KG1 (cell line): ENCODE measurements around the gene RIMOC1.
"Not testable (repeated sequence)": the region's sequence is repeated elsewhere in the genome, so short reads cannot be mapped to it uniquely, and the experiment has no call there.

Experiments
- DNase-seq: peaks from one replicate; lab custom pipeline; 2025; lab: John Stamatoyannopoulos, UW

Gene RIMOC1

GRCh38 chr5:41891066-41891707, 13.0 kb upstream of the RIMOC1 start:
- DNase-seq = no peak

DNA sequence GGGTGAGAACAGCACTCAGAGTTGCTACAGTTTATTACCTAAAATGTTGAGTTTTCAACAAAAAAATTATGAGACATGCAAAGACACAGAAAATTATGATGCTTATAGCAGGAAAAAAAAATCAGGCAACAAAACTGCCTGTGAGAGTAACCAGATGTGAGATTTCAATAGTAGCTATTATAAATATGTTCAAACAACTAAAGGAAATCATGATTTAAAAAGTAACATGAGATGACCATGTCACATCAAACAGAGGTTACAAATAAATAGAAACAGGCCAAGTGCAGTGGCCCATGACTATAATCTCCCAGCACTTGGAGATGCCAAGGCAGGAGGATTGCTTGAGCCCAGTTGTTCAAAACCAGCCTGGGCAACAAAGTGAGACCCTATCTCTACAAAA, 12.1 kb upstream of the RIMOC1 start:
- DNase-seq = no peak

DNA sequence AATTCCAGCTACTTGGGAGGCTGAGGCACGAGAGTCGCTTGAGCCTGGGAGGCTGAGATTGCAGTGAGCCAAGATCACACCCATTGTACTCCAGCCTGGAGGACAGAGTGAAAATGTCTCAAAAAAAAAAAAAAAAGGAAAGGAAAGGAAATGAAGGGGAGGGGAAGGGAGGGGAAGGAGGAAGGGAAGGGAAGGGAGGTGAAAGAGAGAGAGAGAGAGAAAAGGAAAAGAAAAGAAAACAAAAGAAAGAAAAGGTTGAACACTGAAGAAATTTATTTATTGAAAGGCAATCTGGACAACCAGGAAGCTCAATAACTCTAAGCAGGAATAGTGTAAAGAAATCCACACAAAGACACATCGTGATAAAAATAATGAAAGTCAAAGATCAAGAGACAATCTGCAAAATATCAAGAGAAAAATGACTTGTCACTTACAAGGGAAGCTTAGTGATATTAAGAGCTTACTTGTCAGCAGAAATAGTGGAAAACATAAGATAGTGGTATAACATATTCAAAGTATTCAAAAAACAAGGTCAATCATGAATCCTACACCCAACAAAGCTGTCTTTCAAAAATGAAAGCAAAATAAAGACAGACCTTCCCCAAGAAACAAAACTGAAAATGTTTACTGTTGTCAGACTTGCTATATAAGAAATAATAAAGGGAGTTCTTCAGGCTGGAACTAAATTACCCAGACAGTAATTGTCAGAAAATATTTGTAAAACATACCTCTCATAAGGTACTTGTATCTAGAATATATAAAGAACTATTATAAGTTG, 10.9 kb upstream of the RIMOC1 start:
- no peak for DNase-seq

DNA sequence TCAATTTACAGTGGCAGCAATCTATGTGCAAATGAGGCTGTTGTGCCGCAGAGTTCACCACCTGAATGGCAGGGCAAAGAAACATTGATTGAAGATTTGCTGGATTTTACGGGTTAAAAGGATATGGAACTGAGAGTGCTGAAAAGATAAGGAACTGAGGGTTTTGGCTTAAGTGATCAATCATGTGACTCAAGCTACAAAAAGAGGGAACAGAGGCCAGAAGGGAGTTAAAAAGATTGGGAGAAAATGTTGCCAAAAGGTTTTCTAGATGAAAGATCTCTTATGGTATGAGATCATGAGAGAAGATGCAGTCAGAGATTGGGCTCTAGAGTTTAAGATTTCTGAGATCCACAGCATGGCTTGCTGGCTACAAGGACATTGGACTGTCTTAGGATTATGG, 7.9 kb upstream of the RIMOC1 start:
- DNase-seq = no peak

GRCh38 chr5:41903382-41903891, 707 bp upstream of the RIMOC1 start:
- no peak for DNase-seq

GRCh38 chr5:41906151-41906550, 2.0 kb downstream of the RIMOC1 start:
- no peak for DNase-seq

- DNase-seq = no peak
These were observed 4.4 kb downstream of the RIMOC1 start for GRCh38 chr5:41908374-41909079.

DNA sequence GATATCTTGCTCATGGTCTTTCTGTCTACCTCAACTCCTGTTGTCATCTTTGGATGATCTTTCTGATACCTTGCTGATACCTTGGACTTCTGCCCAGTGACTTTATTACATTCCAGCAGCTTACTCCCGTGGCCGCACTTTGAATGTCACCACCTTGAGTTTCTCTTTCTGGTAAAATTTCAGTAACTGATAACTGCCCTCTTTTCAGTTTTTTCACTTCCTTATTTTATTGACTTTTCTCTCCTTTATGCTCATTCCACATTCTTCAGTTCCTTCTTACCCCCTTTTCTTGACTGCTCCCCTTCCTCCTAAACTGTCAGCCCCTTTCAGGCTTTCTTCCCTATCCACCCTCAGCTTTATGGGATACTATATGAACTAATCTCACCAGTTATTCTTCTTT, 14.0 kb downstream of the RIMOC1 start:
- no peak for DNase-seq

DNA sequence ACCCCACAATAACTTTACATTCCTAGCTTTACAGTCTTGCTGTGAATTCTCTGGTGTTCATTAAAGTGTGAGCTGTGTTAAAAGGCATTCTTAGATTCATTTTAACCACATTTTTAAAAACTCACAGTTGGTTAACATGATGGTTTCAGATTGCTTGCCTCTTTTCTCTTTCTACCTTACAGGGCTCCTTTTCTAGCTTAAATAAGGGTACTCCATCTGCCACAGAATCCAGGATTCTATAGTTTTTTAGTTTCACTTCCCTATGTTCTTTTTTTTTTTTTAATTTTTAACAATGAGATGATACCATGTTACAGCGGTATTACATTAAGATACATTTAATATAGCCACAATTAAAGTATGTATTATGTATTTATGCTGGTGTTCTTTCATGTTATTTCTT, 17.0 kb downstream of the RIMOC1 start:
- DNase-seq = no peak

DNA sequence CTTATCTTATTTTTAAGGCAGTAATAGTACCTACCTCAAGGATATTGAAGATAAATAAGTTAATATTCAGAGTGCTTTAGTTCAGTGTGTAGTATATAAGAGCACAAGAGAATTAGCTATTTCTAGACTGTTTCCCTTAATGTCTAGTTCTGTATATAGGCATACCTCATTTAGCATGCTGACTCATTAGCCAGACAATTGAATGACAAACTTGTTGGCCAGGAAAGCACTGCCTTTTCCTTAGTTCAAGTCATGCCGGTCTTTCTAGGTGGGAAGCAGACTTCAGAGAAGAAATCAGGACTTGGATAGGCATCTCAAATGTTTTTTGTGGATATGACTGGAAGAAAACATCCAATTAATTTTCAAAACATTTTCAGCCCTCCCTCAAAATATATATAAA, 17.7 kb downstream of the RIMOC1 start:
- DNase-seq = no peak

DNA sequence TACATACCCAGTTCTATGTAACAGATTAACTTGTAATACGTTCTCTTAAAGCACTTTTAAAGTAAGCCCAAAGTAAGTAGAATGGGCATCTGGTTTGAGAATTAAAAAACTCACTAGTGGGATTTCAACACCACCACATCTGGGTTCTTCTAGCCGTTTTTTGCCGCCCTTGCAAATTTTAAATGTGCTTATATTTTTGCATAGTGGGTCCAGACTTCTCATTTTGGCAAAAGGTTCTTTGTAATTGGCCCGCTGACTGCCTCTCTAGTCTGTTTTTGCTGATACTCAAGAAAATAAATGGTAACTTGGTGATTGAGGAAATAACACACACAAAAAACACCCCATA, 20.4 kb downstream of the RIMOC1 start:
- DNase-seq = no peak

DNA sequence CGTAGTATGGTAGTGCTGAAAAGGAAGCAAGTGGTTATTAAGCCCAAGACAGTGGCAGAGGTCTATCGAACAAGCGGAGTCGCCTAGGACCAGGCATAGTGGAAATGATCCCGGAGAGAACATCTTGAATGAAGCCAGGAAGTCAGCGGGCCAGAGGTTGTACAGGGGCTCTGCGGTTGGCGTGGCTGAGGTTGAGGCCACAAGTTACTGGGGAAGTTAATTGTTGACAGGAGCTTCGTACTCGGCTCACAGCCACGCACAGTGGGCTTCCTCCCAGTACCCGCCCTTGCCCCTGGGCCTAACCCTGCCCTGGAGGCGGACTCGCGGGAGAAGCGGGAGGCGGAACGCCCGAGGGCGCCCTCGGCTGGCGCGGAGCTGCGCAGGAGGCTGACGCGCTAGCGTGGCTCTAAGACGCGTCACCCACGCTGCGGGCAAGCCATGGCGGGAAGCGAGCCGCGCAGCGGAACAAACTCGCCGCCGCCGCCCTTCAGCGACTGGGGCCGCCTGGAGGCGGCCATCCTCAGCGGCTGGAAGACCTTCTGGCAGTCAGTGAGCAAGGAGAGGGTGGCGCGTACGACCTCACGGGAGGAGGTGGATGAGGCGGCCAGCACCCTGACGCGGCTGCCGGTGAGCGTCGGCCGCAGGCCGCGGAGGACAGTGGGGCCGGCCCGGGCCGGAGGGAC, 20.9 kb downstream of the RIMOC1 start, which contains the start of gene FBXO4:
TSS of gene FBXO4 (plus strand) at position 410 of the 683 bp plus-strand sequence. CDS start at position 439, 29 bp downstream.
- peak; percentile 91 for DNase-seq

DNA sequence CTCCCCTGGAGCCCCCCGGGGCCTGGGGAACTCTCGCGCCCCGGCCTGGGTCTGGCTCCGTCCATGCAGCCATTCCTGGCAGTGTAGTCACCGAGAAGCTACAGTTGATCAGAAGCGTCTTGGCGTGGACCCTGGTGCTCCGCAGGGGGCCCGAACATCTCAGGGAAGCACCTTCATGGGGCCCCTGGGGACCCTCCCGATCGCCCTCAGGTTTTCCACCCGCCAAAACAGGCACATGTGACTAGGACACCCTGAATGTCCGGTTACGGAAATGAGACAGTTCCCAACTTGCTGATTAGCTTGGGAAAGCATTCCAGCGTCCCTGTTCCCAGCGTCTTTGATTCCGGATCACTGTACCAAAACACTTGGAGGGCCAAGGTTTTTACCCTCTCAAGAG, 21.4 kb downstream of the RIMOC1 start:
- no peak for DNase-seq

DNA sequence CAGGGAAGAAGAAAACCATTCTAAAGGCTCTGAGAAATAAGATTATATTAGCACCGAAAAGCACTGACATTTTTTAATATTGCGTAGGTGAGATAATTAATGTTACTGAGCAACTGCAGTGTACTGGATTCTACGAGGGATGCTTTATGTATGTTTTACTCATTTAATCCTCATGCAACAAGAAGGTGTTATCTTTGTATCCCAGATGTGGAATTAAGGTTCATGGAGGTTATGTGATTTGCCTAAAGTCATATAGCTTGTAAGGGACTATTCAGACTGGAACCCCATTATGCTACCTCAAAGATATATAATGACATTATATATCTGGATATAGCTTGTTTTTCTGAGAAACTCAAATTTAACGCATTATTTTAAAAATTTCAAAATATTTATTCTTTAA, 23.5 kb downstream of the RIMOC1 start:
- DNase-seq = no peak

- no peak for DNase-seq
These were observed 24.9 kb downstream of the RIMOC1 start for GRCh38 chr5:41929035-41929434.

GRCh38 chr5:41932770-41933169, 28.6 kb downstream of the RIMOC1 start:
- DNase-seq = no peak

- DNase-seq = no peak
These were observed 31.4 kb downstream of the RIMOC1 start for GRCh38 chr5:41935544-41935943.

- DNase-seq = no peak
These were observed 36.5 kb downstream of the RIMOC1 start for GRCh38 chr5:41940641-41941040.

DNA sequence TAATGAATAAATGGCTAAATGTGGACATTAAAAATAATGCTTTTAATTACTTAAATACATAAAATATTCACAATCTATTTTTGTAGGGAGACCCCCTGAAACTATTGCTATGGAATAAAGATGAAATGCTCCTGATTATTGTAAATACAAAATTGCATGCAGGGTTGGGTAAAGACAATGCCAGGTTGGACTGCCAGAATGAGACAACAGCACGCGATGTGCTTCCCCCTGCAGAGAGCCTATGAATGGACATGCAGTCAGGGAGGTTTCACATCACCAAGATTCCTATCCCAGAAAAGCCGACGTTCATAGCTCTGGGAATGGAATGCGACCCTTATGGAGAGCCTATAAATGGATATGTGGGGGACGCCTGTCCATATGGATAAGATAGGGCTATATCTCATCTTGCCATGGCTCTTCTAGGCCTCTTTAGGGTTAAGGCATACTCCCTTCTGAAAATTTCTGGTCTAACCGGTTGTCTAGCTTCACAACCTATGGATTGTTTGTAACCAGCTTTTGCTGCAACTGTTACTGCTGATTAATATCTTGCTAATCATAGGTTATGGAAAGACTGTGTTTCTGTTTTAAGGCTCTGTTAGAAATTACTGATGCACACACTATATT, 41.3 kb downstream of the RIMOC1 start:
- not testable (repeated sequence) for DNase-seq

DNA sequence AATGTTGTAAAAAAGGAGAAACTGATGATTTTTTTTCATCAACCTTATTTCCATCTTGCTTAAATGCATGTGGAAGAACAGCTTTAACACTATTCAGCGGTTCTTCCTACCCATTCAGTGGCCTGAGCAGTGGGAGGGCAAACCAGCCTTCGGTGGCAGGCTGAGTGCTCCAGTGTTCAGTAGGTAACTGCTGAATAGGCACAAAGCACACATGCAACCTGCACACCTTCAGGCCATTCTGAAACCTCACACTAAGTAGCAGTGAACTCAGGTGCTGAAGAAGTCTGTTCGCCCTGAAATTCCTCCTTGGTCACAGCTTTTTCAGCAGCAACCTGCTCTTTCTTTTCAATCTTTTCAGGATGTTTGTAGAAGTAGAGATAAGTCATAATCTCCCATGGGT, 47.1 kb downstream of the RIMOC1 start:
- no peak for DNase-seq
